HG02642 (cell line): Measurements from ENCODE around the gene RNF166.
"Not testable (repeated sequence)": the region's sequence is repeated elsewhere in the genome, so short reads cannot be mapped to it uniquely, and the experiment has no call there.

Experiments
- ATAC-seq: cut with Tn5 transposase; IDR thresholded peaks from one replicate; pipeline ENCODE4 v1.9.1; 2021; ENCODE audit warnings: mild to moderate bottlenecking; ENCODE audit not compliant: unreplicated experiment, poor library complexity

The RNF166 gene

GRCh38 chr16:88681084-88681680, 25.0 kb downstream of the RNF166 start:
- no peak for ATAC-seq

- no peak for ATAC-seq
Measured at GRCh38 chr16:88680554-88681083, 25.6 kb downstream of the RNF166 start.

GRCh38 chr16:88678224-88678979, 27.8 kb downstream of the RNF166 start:
- no peak for ATAC-seq

GRCh38 chr16:88677721-88678120, 28.5 kb downstream of the RNF166 start:
- ATAC-seq = no peak

GRCh38 chr16:88676502-88677242, 29.5 kb downstream of the RNF166 start:
- ATAC-seq = no peak

- ATAC-seq = no peak
Measured at GRCh38 chr16:88673716-88674379, 32.4 kb downstream of the RNF166 start.

- no peak for ATAC-seq
Measured at GRCh38 chr16:88672776-88673175, 33.4 kb downstream of the RNF166 start.

GRCh38 chr16:88671806-88672205, 34.4 kb downstream of the RNF166 start:
- no peak for ATAC-seq

- ATAC-seq = no peak
Measured at GRCh38 chr16:88669980-88670379, 36.2 kb downstream of the RNF166 start.

GRCh38 chr16:88669493-88669892, 36.7 kb downstream of the RNF166 start:
- not testable (repeated sequence) for ATAC-seq

GRCh38 chr16:88667461-88667860, 38.7 kb downstream of the RNF166 start:
- no peak for ATAC-seq

GRCh38 chr16:88665570-88665969, 40.6 kb downstream of the RNF166 start:
- ATAC-seq = no peak

GRCh38 chr16:88665148-88665547, 41.1 kb downstream of the RNF166 start:
- ATAC-seq = no peak

GRCh38 chr16:88662843-88663606, 43.2 kb downstream of the RNF166 start, which contains the start of gene MVD:
Gene MVD, minus strand, starts transcription at chr16:88663091. Its CDS starts 11 bp downstream, at chr16:88663080.
- ATAC-seq = peak; percentile 96

GRCh38 chr16:88662222-88662842, 43.9 kb downstream of the RNF166 start:
- peak; percentile 9 for ATAC-seq

GRCh38 chr16:88661468-88661867, 44.7 kb downstream of the RNF166 start:
- no peak for ATAC-seq

GRCh38 chr16:88659160-88659559, 47.0 kb downstream of the RNF166 start:
- ATAC-seq = no peak

- no peak for ATAC-seq
Measured at GRCh38 chr16:88658714-88659113, 47.5 kb downstream of the RNF166 start.

- no peak for ATAC-seq
Measured at GRCh38 chr16:88657371-88657770, 48.8 kb downstream of the RNF166 start.
